ENCODE measurements around the gene MESP2. TPM values are rescaled to one million over a fixed set of nuclear protein-coding genes. Genes with fewer than 3 reads are reported as not detected.
A peak's percentile ranks its signal among the peaks of the same experiment; 100 is the strongest.
"Not testable (repeated sequence)": the region's sequence is repeated elsewhere in the genome, so short reads cannot be mapped to it uniquely, and the experiment has no call there.

Gene MESP2
- total RNA-seq, 1 experiment from 2014 or later: 0.28 TPM

GRCh38 chr15:89781891-89782618, 5.9 kb downstream of the MESP2 start:
- Histone ChIP-seq H2BK120ac (ENCODE audit: low read depth, low read length, poor library complexity, severe bottlenecking) (no peak overlapping the region), H4K5ac (ENCODE audit: insufficient read length, low read depth, low read length) (no peak overlapping the region), H3K9me3 (ENCODE audit: control insufficient read depth, low read depth, low read length) (no peaks in the 10 kb centered on the region), H3K4ac (ENCODE audit: low read depth, low read length) (no peak overlapping the region), H2AFZ (ENCODE audit: low read length) (no peak overlapping the region), H3K27ac (ENCODE audit: insufficient read length, low read depth, low read length) (no peak overlapping the region), H3K4me1 (ENCODE audit: insufficient read depth, low read length) (peaks cover 6% of the 10 kb centered on the region), H3K14ac (ENCODE audit: insufficient read depth, low read length) (no peak overlapping the region), H3K79me1 (ENCODE audit: insufficient read depth, low read depth, low read length, poor library complexity, severe bottlenecking) (no peaks in the 10 kb centered on the region), H2AK5ac (ENCODE audit: insufficient read length, low read length) (no peak overlapping the region), H2BK20ac (ENCODE audit: low read depth, low read length, poor library complexity, severe bottlenecking) (no peak overlapping the region), H3K27me3 (ENCODE audit: insufficient read depth, low read length) (no peaks in the 10 kb centered on the region; the same call in 1 of the 2 replicates), H4K20me1 (ENCODE audit: control insufficient read depth, insufficient read depth, insufficient read length) (no peaks in the 10 kb centered on the region), H3T11ph (ENCODE audit: low read length) (no peak overlapping the region), H3K56ac (ENCODE audit: insufficient read length, low read depth, low read length) (no peak overlapping the region), H2BK12ac (ENCODE audit: insufficient read length, low read depth, low read length) (no peak overlapping the region), H3K18ac (ENCODE audit: insufficient read length, low read depth, low read length) (no peak overlapping the region), H3K4me2 (ENCODE audit: insufficient read depth, insufficient read length, low read length) (no peak overlapping the region), H3K9ac (ENCODE audit: extremely low read depth, insufficient read length, low read length) (no peak overlapping the region), H4K91ac (ENCODE audit: insufficient read length, low read depth, low read length) (no peak overlapping the region), H4K8ac (replicated peaks; ENCODE audit: insufficient read length, low read depth, low read length) (no peak overlapping the region), H3K23me2 (ENCODE audit: insufficient read length, low read depth, low read length, poor library complexity, severe bottlenecking) (no peaks in the 10 kb centered on the region), H2BK5ac (ENCODE audit: insufficient read length, low read length) (no peak overlapping the region), H3K23ac (ENCODE audit: insufficient read length, low read depth, low read length) (no peak overlapping the region), H2BK15ac (ENCODE audit: low read depth, low read length) (0 out of 2 replicates have a peak overlapping the region, but pooled peaks have one; percentile 24), H3K79me2 (ENCODE audit: insufficient read depth, low read length) (no peaks in the 10 kb centered on the region)
- DNase-seq: peak; percentile 41
- WGBS (ENCODE audit: extremely low coverage, insufficient read length, low lambda C conversion rate): no CpG with 5 or more reads among the region's 15 CpGs
- Mint-ChIP-seq H3K9me3 (no peaks in the 10 kb centered on the region), H3K27ac (peak overlapping the region in 1 of 3 experiments; percentile 53; a peak in 2 of 7 replicates), H3K36me3 (ENCODE audit: insufficient read depth in 1 of 3, low read depth in 3 of 3) (no peaks in the 10 kb centered on the region; a peak in 1 of 7 replicates), H3K4me3 (no peak overlapping the region), H3K4me1 (peaks cover 21 to 25% of the 10 kb centered on the region in 2 experiments), H3K27me3 (ENCODE audit: low read depth) (peaks cover 51% of the 10 kb centered on the region)
- TF ChIP-seq CTCF (conservative IDR thresholded peaks at IDR 0.05): no peak

- H3K36me3 Mint-ChIP-seq (ENCODE audit: insufficient read depth in 1 of 3, low read depth in 3 of 3); H3K56ac ChIP-seq (ENCODE audit: insufficient read length, low read depth, low read length); H4K91ac ChIP-seq (ENCODE audit: insufficient read length, low read depth, low read length); H3K9ac ChIP-seq (ENCODE audit: extremely low read depth, insufficient read length, low read length); H3K4me1 ChIP-seq (ENCODE audit: insufficient read depth, low read length); H3K23ac ChIP-seq (ENCODE audit: insufficient read length, low read depth, low read length); H4K8ac ChIP-seq (replicated peaks; ENCODE audit: insufficient read length, low read depth, low read length); H2BK5ac ChIP-seq (ENCODE audit: insufficient read length, low read length); DNase-seq; H3K14ac ChIP-seq (ENCODE audit: insufficient read depth, low read length); H3K79me1 ChIP-seq (ENCODE audit: insufficient read depth, low read depth, low read length, poor library complexity, severe bottlenecking); H3K4me3 Mint-ChIP-seq; H2AK5ac ChIP-seq (ENCODE audit: insufficient read length, low read length); H2AFZ ChIP-seq (ENCODE audit: low read length); H2BK20ac ChIP-seq (ENCODE audit: low read depth, low read length, poor library complexity, severe bottlenecking); H3K4me2 ChIP-seq (ENCODE audit: insufficient read depth, insufficient read length, low read length); H3K27ac Mint-ChIP-seq; H3K27me3 ChIP-seq (ENCODE audit: insufficient read depth, low read length); H4K20me1 ChIP-seq (ENCODE audit: control insufficient read depth, insufficient read depth, insufficient read length); H3T11ph ChIP-seq (ENCODE audit: low read length); H2BK12ac ChIP-seq (ENCODE audit: insufficient read length, low read depth, low read length); H3K27ac ChIP-seq (ENCODE audit: insufficient read length, low read depth, low read length); H3K79me2 ChIP-seq (ENCODE audit: insufficient read depth, low read length); H3K23me2 ChIP-seq (ENCODE audit: insufficient read length, low read depth, low read length, poor library complexity, severe bottlenecking); H3K9me3 ChIP-seq (ENCODE audit: control insufficient read depth, low read depth, low read length); H3K18ac ChIP-seq (ENCODE audit: insufficient read length, low read depth, low read length); H3K9me3 Mint-ChIP-seq; H2BK15ac ChIP-seq (ENCODE audit: low read depth, low read length); H4K5ac ChIP-seq (ENCODE audit: insufficient read length, low read depth, low read length); H3K4ac ChIP-seq (ENCODE audit: low read depth, low read length); H2BK120ac ChIP-seq (ENCODE audit: low read depth, low read length, poor library complexity, severe bottlenecking): not testable (repeated sequence)
- Mint-ChIP-seq H3K27me3 (ENCODE audit: low read depth) (peaks cover 46% of the 10 kb centered on the region), H3K4me1 (peaks cover 21 to 24% of the 10 kb centered on the region in 2 experiments)
- WGBS (ENCODE audit: extremely low coverage, insufficient read length, low lambda C conversion rate): no CpG with 5 or more reads among the region's 9 CpGs
Observed at GRCh38 chr15:89782619-89782950, 6.5 kb downstream of the MESP2 start.
